GM18873 (cell line): Measurements from ENCODE around the gene EFCAB10.
"Not testable (repeated sequence)": the region's sequence is repeated elsewhere in the genome, so short reads cannot be mapped to it uniquely, and the experiment has no call there.

ENCODE experiments used
- ATAC-seq: cut with Tn5 transposase; IDR thresholded peaks from one replicate; pipeline ENCODE4 v1.9.1; 2021; ENCODE audit warnings: mild to moderate bottlenecking, moderate library complexity, moderate number of reproducible peaks; ENCODE audit not compliant: unreplicated experiment, low FRiP score

The EFCAB10 gene

GRCh38 chr7:105532709-105533460 is 48.4 kb downstream of the EFCAB10 start:
- ATAC-seq: no peak

GRCh38 chr7:105531792-105532671 is 49.3 kb downstream of the EFCAB10 start, which contains the start of gene RINT1:
Gene RINT1, plus strand, starts transcription at chr7:105532201. Its CDS starts 115 bp downstream, at chr7:105532316.
- ATAC-seq: peak; percentile 95

- no peak for ATAC-seq
Measured at GRCh38 chr7:105530546-105530945, 50.7 kb downstream of the EFCAB10 start.

- no peak for ATAC-seq
Measured at GRCh38 chr7:105530126-105530525, 51.2 kb downstream of the EFCAB10 start.

- ATAC-seq: not testable (repeated sequence)
Measured at GRCh38 chr7:105527737-105528136, 53.6 kb downstream of the EFCAB10 start.

- ATAC-seq: no peak
Measured at GRCh38 chr7:105524840-105525239, 56.5 kb downstream of the EFCAB10 start.

- not testable (repeated sequence) for ATAC-seq
Measured at GRCh38 chr7:105524423-105524822, 56.9 kb downstream of the EFCAB10 start.

GRCh38 chr7:105521717-105522463 is 59.4 kb downstream of the EFCAB10 start, which contains the start of gene PUS7:
Gene PUS7, minus strand, starts transcription at chr7:105522271. Its CDS starts 13,759 bp downstream, at chr7:105508512.
- peak; percentile 60 for ATAC-seq

- ATAC-seq: peak; percentile 21
Measured at GRCh38 chr7:105521027-105521716, 60.1 kb downstream of the EFCAB10 start.

GRCh38 chr7:105520620-105521019 is 60.7 kb downstream of the EFCAB10 start:
- ATAC-seq: not testable (repeated sequence)

- ATAC-seq: no peak
Measured at GRCh38 chr7:105519353-105519752, 61.9 kb downstream of the EFCAB10 start.

- not testable (repeated sequence) for ATAC-seq
Measured at GRCh38 chr7:105515610-105516009, 65.7 kb downstream of the EFCAB10 start.
